Mesendoderm (in vitro differentiated cells): ENCODE results near the gene NLRP10.

Experiments used
- DNase-seq: peaks from one replicate; pipeline ENCODE4 v3.0.0; 2013
- H2AK5ac ChIP-seq: 2 replicates; pipeline ENCODE4 v1.6.1; 2013; ENCODE audit warnings: low read length, inconsistent platforms
- H2BK120ac ChIP-seq: 2 replicates; pipeline ENCODE4 v1.6.1; 2013; ENCODE audit warnings: low read depth, mild to moderate bottlenecking, low read length, moderate library complexity, mixed read lengths
- H2BK15ac ChIP-seq: replicated peaks from 2 replicates; pipeline ENCODE4 v1.6.1; 2013; ENCODE audit warnings: low read depth, mild to moderate bottlenecking, moderate library complexity
- H2BK5ac ChIP-seq: 2 replicates; pipeline ENCODE4 v1.6.1; 2013; ENCODE audit warnings: low read length, inconsistent platforms
- H3K18ac ChIP-seq: 2 replicates; pipeline ENCODE4 v1.6.1; 2013; ENCODE audit warnings: mild to moderate bottlenecking, low read length, mixed read lengths
- H3K23ac ChIP-seq: one replicate; pipeline ENCODE4 v1.6.1; 2013; ENCODE audit warnings: low read length
- H3K27ac ChIP-seq: 2 replicates; pipeline ENCODE4 v1.5.1; 2013; ENCODE audit warnings: low read depth, mild to moderate bottlenecking, inconsistent platforms, low read length, moderate library complexity
- H3K27me3 ChIP-seq: 2 replicates; pipeline ENCODE4 v1.6.1; 2013; ENCODE audit warnings: low read length, control low read depth, mild to moderate bottlenecking, inconsistent platforms; ENCODE audit not compliant: insufficient read depth, poor library complexity
- H3K36me3 ChIP-seq: 2 replicates; pipeline ENCODE4 v1.6.1; 2013; ENCODE audit warnings: low read length, inconsistent platforms; ENCODE audit not compliant: control insufficient read depth, insufficient read depth
- H3K4ac ChIP-seq: one replicate; pipeline ENCODE4 v1.6.1; 2013; ENCODE audit warnings: low read depth, mild to moderate bottlenecking, low read length, moderate library complexity
- H3K4me1 ChIP-seq: 2 replicates; pipeline ENCODE4 v1.6.1; 2013; ENCODE audit warnings: low read depth, low read length, inconsistent platforms; ENCODE audit not compliant: control insufficient read depth
- H3K4me2 ChIP-seq: 2 replicates; pipeline ENCODE4 v1.6.1; 2013; ENCODE audit warnings: low read length
- H3K4me3 ChIP-seq: 2 replicates; pipeline ENCODE4 v1.5.1; 2013; ENCODE audit warnings: mild to moderate bottlenecking, low read length
- H3K56ac ChIP-seq: one replicate; pipeline ENCODE4 v1.6.1; 2013; ENCODE audit warnings: low read length
- H3K79me1 ChIP-seq: 2 replicates; pipeline ENCODE4 v1.6.1; 2013; ENCODE audit warnings: low read length, inconsistent platforms
- H3K79me2 ChIP-seq: 2 replicates; pipeline ENCODE4 v1.6.1; 2013; ENCODE audit warnings: mild to moderate bottlenecking, low read length; ENCODE audit not compliant: control insufficient read depth, insufficient read depth
- H3K9ac ChIP-seq: 2 replicates; pipeline ENCODE4 v1.6.1; 2013; ENCODE audit warnings: low read length, inconsistent platforms
- H4K5ac ChIP-seq: one replicate; pipeline ENCODE4 v1.6.1; 2013; ENCODE audit warnings: low read length
- H4K8ac ChIP-seq: one replicate; pipeline ENCODE4 v1.6.1; 2013; ENCODE audit warnings: low read depth, mild to moderate bottlenecking, control low read depth, low read length, moderate library complexity
- WGBS: extraction: QIAGEN DNeasy Blood & Tissue Kit; methylation state at CpG from one replicate; pipeline ENCODE4 v1.1.7; 2013; ENCODE audit warnings: low lambda C conversion rate, missing lambda C conversion rate; ENCODE audit not compliant: insufficient coverage; ENCODE audit errors: extremely low coverage; 5-methylcytosine and 5-hydroxymethylcytosine counted together

The NLRP10 gene

GRCh38 chr11:7964261-7964660 lies 986 bp downstream of the NLRP10 start:
- no peak for DNase-seq
- Histone ChIP-seq H3K36me3 (no peaks in the 10 kb centered on the region), H3K4me3 (no peak overlapping the region), H3K27ac (no peak overlapping the region), H3K9ac (no peak overlapping the region), H3K79me1 (no peaks in the 10 kb centered on the region), H3K4me1 (no peaks in the 10 kb centered on the region), H2AK5ac (no peak overlapping the region), H3K4me2 (no peak overlapping the region), H2BK120ac (no peak overlapping the region), H3K56ac (no peak overlapping the region), H2BK5ac (no peak overlapping the region), H4K5ac (no peak overlapping the region), H2BK15ac (no peak overlapping the region), H3K27me3 (no peaks in the 10 kb centered on the region), H3K4ac (no peak overlapping the region), H3K18ac (no peak overlapping the region), H4K8ac (no peak overlapping the region), H3K23ac (no peak overlapping the region), H3K79me2 (no peaks in the 10 kb centered on the region)
- WGBS = no CpG with 5 or more reads among the region's 3 CpGs

GRCh38 chr11:7955191-7955590 lies 10.1 kb downstream of the NLRP10 start:
- no peak overlapping the region for H2BK5ac ChIP-seq
- no CpG with 5 or more reads among the region's 1 CpG for WGBS

GRCh38 chr11:7949934-7950333 lies 15.3 kb downstream of the NLRP10 start:
- H3K4me3 ChIP-seq = no peak overlapping the region
- no CpG with 5 or more reads among the region's 1 CpG for WGBS
- no peaks in the 10 kb centered on the region for H3K79me1 ChIP-seq
- no peak for DNase-seq
- H2BK120ac ChIP-seq = no peak overlapping the region
- no peak overlapping the region for H2AK5ac ChIP-seq
- no peak overlapping the region for H4K8ac ChIP-seq
- no peak overlapping the region for H3K9ac ChIP-seq
- no peaks in the 10 kb centered on the region for H3K27me3 ChIP-seq
- H3K18ac ChIP-seq = no peak overlapping the region
- H3K56ac ChIP-seq = no peak overlapping the region
- no peak overlapping the region for H2BK5ac ChIP-seq
- H3K23ac ChIP-seq = no peak overlapping the region
- H2BK15ac ChIP-seq = no peak overlapping the region
- no peaks in the 10 kb centered on the region for H3K79me2 ChIP-seq
- H4K5ac ChIP-seq = no peak overlapping the region
- no peaks in the 10 kb centered on the region for H3K4me1 ChIP-seq
- no peaks in the 10 kb centered on the region for H3K36me3 ChIP-seq
- no peak overlapping the region for H3K27ac ChIP-seq
- no peak overlapping the region for H3K4ac ChIP-seq
- no peak overlapping the region for H3K4me2 ChIP-seq

More at GRCh38 chr11:7955191-7955590, 10.1 kb downstream of the NLRP10 start:
- DNase-seq = no peak
- H3K4me3 ChIP-seq = no peak overlapping the region
- H3K79me1 ChIP-seq = no peaks in the 10 kb centered on the region
- H3K27ac ChIP-seq = no peak overlapping the region
- no peaks in the 10 kb centered on the region for H3K4me1 ChIP-seq
- no peak overlapping the region for H3K9ac ChIP-seq
- H4K5ac ChIP-seq = no peak overlapping the region
- no peak overlapping the region for H3K4me2 ChIP-seq
- H3K36me3 ChIP-seq = no peaks in the 10 kb centered on the region
- no peak overlapping the region for H3K4ac ChIP-seq
- no peak overlapping the region for H3K56ac ChIP-seq
- H2BK15ac ChIP-seq = no peak overlapping the region
- no peaks in the 10 kb centered on the region for H3K79me2 ChIP-seq
- no peak overlapping the region for H2BK120ac ChIP-seq
- H2AK5ac ChIP-seq = no peak overlapping the region
- H3K27me3 ChIP-seq = no peaks in the 10 kb centered on the region
- H3K18ac ChIP-seq = no peak overlapping the region
- H4K8ac ChIP-seq = no peak overlapping the region
- H3K23ac ChIP-seq = no peak overlapping the region

GRCh38 chr11:7944123-7944522 lies 21.1 kb downstream of the NLRP10 start:
- no peak overlapping the region for H3K9ac ChIP-seq
- no peak overlapping the region for H3K4me3 ChIP-seq
- H2BK15ac ChIP-seq = no peak overlapping the region
- H3K36me3 ChIP-seq = no peaks in the 10 kb centered on the region
- no peak overlapping the region for H2BK5ac ChIP-seq
- no peak overlapping the region for H4K5ac ChIP-seq
- H3K56ac ChIP-seq = no peak overlapping the region
- H3K27me3 ChIP-seq = no peaks in the 10 kb centered on the region
- no peak overlapping the region for H3K23ac ChIP-seq
- no peaks in the 10 kb centered on the region for H3K4me1 ChIP-seq
- H3K27ac ChIP-seq = no peak overlapping the region
- H4K8ac ChIP-seq = no peak overlapping the region
- no peak overlapping the region for H3K18ac ChIP-seq
- no peak overlapping the region for H2AK5ac ChIP-seq
- H3K79me1 ChIP-seq = no peaks in the 10 kb centered on the region
- no peak overlapping the region for H3K4me2 ChIP-seq
- no peak overlapping the region for H3K4ac ChIP-seq
- WGBS = no CpG with 5 or more reads among the region's 2 CpGs
- H2BK120ac ChIP-seq = no peak overlapping the region
- no peaks in the 10 kb centered on the region for H3K79me2 ChIP-seq
- no peak for DNase-seq

- Histone ChIP-seq H4K5ac (no peak within 1 kb of the TSS), H3K4ac (no peak within 1 kb of the TSS), H3K79me2 (no peaks in the 10 kb centered on the region), H3K4me1 (no peaks in the 10 kb centered on the region), H3K56ac (no peak within 1 kb of the TSS), H3K36me3 (no peaks in the 10 kb centered on the region), H3K9ac (no peak within 1 kb of the TSS), H3K79me1 (no peaks in the 10 kb centered on the region), H2BK120ac (no peak within 1 kb of the TSS), H4K8ac (no peak within 1 kb of the TSS), H3K27me3 (no peaks in the 10 kb centered on the region), H3K18ac (no peak within 1 kb of the TSS), H3K4me3 (no peak within 1 kb of the TSS), H2AK5ac (no peak within 1 kb of the TSS), H3K27ac (no peak within 1 kb of the TSS), H3K23ac (no peak within 1 kb of the TSS), H2BK15ac (no peak within 1 kb of the TSS), H2BK5ac (no peak within 1 kb of the TSS), H3K4me2 (no peak within 1 kb of the TSS)
- DNase-seq = no peak
- no CpG with 5 or more reads among the region's 2 CpGs for WGBS
Observed at GRCh38 chr11:7941608-7942007, 23.6 kb downstream of the NLRP10 start, which contains the start of gene OR10A3. OR10A3 (minus strand) TSS chr11:7941708; CDS start chr11:7939520, 2,188 bp downstream.

GRCh38 chr11:7941146-7941545 lies 24.1 kb downstream of the NLRP10 start:
- Histone ChIP-seq H3K23ac (no peak overlapping the region), H3K79me1 (no peaks in the 10 kb centered on the region), H2BK5ac (no peak overlapping the region), H3K4ac (no peak overlapping the region), H3K4me3 (no peak overlapping the region), H3K56ac (no peak overlapping the region), H3K36me3 (no peaks in the 10 kb centered on the region), H3K27me3 (no peaks in the 10 kb centered on the region), H2BK15ac (no peak overlapping the region), H3K9ac (no peak overlapping the region), H3K4me2 (no peak overlapping the region), H3K4me1 (no peaks in the 10 kb centered on the region), H3K27ac (no peak overlapping the region), H3K79me2 (no peaks in the 10 kb centered on the region), H2AK5ac (no peak overlapping the region), H3K18ac (no peak overlapping the region), H4K8ac (no peak overlapping the region), H4K5ac (no peak overlapping the region), H2BK120ac (no peak overlapping the region)
- WGBS = no CpG with 5 or more reads among the region's 5 CpGs
- DNase-seq = no peak
